Parietal lobe (tissue), 1 donor: ENCODE measurements around the gene ZNF396. TPM values are rescaled to one million over a fixed set of nuclear protein-coding genes. Genes with fewer than 3 reads are reported as not detected.

Source experiments
- total RNA-seq: library from RNA; depleted of rRNA; stranded (reverse); fragments of >200 nt; gene quantifications from one replicate; pipeline ENCODE4 v1.2.3, GENCODE V29; 2014

The ZNF396 gene
- 4.4 TPM for total RNA-seq

DNA sequence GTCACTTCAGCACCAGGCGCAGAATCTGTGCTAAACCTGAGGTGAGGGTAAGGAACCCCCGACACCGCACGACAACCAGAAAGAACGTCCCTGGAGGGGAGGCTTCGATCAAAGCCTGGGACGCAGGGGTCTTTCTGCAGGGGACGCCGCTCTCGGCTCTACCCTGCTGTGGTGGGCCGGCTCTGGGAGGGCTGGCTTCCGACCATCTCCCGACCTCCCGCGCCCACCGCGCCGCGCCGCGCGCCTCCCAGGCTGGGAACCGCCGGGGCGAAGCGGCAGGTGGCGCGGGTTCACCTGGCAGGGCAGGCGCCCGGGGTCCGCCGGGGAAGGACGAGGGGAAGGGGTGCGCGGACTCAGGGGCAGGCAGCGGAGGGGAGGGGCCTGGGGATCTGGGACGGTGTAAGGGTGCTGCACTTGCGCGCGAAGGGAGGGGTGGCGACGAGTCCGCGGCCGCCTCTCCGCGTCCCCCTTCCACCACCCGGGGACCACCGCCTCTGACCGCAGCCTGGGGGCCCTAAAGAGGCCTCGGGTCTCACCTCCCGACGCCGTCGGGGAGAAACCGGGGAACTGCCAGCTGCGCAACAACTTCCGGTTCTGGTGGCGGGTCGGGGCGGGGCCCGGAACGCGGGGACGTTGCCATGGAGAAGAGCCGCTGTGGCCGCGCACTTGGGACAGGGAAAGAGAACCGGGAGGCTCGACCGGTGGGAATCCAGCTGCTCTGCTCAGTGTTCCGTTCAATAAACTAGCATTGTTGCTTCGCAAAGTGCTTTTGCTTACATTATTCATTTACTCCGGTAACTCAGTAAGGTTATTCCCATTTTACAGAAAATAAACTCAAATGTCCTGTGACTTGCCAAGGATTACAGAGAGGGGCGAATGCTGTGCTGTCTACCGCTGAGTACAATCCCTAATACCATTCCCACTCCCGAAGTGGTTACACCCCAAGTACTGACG lies at the start of gene ZNF396:
ZNF396 (minus strand) TSS at position 596 of the 954 bp plus-strand sequence. CDS start 3,045 bp downstream, outside the sequence.

GRCh38 chr18:35343936-35344735 lies 33.0 kb downstream of the ZNF396 start, which contains the start of gene ZNF24:
Gene ZNF24 (minus strand): TSS chr18:35344420. CDS start chr18:35340650, 3,770 bp downstream.

Other genes with a start within 250 kb of the ZNF396 start
- gene ZNF397, start 136.3 kb downstream of the ZNF396 start, total RNA-seq = 84.8 TPM
- gene ZSCAN30, start 87.1 kb downstream of the ZNF396 start, total RNA-seq = 31.0 TPM
- 79.5 TPM for gene ZNF24, start 32.9 kb downstream of the ZNF396 start, total RNA-seq
- 13.1 TPM for gene INO80C, start 120.6 kb upstream of the ZNF396 start, total RNA-seq
- 64.5 TPM for gene GALNT1, start 204.4 kb upstream of the ZNF396 start, total RNA-seq